NCI-H510A (cell line): ENCODE results near the gene CREB5.
"Not testable (repeated sequence)": the region's sequence is repeated elsewhere in the genome, so short reads cannot be mapped to it uniquely, and the experiment has no call there.

Experiments
- DNase-seq: peaks from one replicate; lab custom pipeline; 2025; lab: John Stamatoyannopoulos, UW

The CREB5 gene

DNA sequence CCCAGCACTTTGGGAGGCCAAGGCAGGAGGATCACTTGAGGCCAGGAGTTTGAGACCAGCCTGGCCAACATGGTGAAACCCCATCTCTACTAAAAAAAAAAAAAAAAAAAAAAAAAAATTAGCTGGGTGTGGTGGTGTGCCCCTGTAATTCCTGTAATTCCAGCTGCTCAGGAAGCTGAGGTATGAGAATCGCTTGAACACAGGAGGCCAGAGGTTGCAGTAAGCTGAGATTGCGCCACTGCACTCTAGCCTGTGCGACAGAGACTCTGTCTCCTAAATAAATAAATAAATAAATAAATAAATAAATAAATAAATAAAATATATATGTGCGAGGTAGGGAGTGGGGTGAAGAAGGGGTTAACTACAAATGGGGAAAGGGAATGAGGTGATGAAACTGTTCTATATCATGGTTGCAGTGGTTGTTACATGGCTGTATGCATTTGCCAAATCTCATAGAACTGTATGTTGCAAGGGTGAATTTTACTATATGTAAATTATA, 199.1 kb downstream of the CREB5 start:
- DNase-seq, result not testable (repeated sequence)

GRCh38 chr7:28613262-28613661, 200.9 kb downstream of the CREB5 start:
- no peak for DNase-seq

DNA sequence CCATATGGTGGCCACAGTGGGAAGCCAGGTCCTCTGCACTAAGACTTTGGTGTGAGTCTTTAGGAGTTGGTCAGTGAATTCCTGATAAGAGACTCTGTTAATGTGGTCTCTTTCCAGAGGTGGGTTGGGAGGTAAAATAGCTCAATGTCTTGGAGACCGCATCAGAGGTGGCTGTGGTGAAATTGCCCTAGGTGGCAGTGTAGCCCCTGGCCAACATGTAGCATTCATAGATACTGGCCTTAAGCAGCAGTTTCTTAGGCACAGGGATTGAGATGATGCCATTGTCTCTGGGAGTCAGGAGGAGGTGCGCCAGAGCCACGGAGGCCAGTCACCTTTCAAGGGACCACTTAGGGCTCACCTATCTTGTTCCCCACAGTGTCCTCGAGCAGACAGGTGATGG, 202.8 kb downstream of the CREB5 start:
- DNase-seq, result no peak

- no peak for DNase-seq
Observed at GRCh38 chr7:28617308-28617880, 205.1 kb downstream of the CREB5 start.

DNA sequence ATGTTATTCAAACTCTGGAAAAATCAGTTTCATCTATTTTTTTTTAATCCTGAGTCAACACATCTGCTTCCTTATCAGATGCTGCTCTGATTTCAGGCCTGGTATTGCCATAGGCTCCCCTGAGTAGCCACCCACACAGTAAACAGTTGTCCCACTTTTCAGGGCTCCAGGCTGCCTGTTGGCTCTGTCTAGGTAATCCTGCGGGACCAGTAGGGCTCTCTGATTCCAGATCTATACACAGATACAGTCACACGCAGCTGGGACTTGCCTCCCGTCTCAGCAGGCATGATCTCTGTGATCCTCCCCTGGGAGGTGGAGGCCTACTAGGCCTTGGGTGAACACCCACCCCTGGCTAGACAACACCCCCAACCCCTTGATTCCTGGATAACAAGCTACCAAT, 206.1 kb downstream of the CREB5 start:
- no peak for DNase-seq

DNA sequence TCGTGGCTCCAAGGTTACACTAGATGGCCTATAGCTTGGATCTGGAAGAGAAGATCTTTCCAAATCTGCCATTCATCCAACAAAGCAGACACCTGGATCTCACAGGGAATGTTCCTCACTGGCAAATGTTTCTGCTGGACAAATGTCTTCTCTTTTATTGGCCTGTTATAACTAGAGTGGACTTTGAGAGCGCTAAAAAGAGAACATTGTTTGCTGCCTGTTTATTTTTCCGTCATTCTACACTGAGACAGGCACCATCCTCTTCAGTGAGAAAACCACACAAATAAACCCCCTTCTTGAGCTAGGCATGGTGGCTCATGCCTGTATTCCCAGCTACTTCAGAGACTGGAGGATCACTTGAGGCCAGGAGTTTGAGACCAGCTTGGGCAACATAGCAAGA, 206.9 kb downstream of the CREB5 start:
- no peak for DNase-seq

GRCh38 chr7:28621369-28621841, 209.1 kb downstream of the CREB5 start:
- no peak for DNase-seq

DNA sequence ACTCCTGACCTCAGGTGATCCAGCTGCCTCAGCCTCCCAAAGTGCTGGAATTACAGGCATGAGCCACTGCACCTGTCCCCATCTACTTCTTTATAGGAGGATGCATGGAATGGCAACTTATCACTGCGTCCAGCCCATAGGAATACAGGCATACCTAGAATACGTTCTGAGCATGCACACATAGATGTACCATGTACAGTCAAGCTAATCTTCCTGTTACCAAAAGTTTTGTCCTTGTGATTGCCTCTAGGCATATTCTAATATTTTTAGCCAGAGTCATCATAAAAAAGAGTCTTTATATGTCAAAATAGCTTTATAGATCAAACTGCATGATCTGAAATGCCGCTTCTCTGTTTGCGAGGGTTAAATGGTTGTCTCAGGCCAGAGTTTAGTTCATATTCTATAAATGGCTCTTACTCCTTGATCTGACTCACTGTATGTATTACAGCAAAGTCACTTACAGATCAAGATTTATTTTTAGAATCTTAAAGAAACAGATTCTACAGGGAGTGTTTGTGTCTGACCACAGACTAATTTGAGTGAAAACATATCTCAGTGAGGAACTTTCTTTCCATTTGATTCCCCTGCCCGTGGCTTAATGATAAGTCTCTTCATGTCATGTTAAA, 210.9 kb downstream of the CREB5 start:
- no peak for DNase-seq

DNA sequence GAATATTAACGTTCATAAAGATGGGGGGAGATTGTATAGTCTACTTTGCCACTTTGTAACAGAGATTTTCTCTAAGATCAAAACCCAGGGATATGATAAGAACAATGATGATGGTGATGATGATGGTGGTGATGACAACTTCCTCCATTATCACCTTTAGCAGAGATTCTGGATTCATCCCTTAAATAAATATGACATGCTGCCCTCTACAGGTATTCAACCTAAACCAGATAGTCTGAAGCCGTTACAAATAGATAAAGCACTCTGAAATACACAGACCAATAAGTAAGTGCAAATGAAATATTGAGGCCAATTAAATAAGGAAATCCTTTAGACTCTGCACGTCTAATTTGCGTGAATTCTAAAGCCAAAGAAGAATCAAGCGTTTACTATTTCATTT, 211.5 kb downstream of the CREB5 start:
- DNase-seq, result no peak

- no peak for DNase-seq
Observed at GRCh38 chr7:28625432-28625831, 213.1 kb downstream of the CREB5 start.

DNA sequence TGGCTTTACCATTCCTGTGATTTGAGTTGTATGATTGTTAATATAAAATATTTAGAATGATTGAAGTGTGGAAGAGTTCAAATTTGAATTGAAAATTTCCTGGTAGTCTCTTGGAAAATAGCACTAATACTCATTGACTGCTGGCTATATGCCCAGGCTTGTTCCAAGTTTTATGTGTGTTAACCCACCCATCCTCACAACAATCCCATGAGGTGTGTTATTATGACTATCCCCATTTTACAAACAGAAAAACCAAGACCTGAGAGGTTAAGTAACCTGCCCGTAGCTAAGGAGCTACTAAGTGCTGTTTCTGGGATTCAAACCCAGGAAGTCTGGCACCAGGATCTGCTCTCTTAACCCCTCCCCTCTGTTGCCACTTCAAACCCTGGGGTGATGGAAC, 213.9 kb downstream of the CREB5 start:
- no peak for DNase-seq

- DNase-seq, result no peak
Observed at GRCh38 chr7:28626624-28627262, 214.4 kb downstream of the CREB5 start.

- DNase-seq, result no peak
Observed at GRCh38 chr7:28627263-28627653, 214.9 kb downstream of the CREB5 start.

DNA sequence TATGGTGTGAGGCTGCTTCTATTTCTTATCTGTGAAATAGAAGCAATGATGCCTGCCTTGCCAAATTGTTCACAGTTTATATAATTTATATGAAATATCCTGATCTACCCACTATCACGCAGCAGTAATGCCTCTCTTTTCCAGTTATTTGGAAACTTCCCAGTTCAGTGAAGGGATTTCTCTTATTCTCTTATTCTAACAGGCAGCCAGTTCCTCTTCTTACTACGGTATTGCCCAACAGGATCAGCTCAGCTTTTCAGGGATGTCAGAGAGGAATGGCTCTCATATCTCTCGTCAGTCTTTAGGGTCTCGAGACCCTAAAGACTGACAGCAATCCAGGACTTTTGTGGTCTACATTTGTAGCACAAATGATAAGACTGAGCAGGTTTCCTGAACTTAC, 215.6 kb downstream of the CREB5 start:
- no peak for DNase-seq

DNA sequence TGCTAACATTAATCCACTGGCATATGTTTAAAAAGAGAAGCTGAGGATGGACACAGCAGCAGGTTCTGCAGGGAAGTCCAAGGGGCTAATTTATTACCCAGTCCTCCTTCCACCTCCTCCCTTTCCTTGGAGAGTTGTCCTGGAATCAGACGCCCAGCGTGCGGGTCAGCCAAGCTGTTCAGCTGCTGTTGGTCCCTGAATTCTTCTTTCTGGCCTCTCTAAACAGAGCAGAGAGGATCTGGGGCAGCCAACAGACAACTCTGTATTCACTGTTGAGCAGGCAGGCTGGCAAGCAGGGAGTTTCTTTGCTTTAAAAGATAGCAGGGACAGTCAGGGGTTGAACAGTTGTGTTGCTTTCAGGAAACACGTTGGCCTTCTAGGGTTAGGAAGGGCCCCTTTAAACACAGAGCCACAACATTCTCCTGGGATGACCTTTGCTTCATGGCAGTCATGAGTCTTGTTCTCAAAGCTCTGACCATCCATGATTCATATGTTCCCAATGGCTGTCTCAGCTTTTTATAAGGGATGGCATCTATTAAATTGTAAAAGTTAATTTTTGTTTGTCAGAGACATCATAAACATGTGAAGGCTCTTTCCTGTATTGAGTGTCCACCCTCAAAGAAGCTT, 217.0 kb downstream of the CREB5 start:
- no peak for DNase-seq

GRCh38 chr7:28630350-28630749, 218.0 kb downstream of the CREB5 start:
- no peak for DNase-seq

GRCh38 chr7:28631995-28632394, 219.7 kb downstream of the CREB5 start:
- no peak for DNase-seq

GRCh38 chr7:28638914-28639313, 226.6 kb downstream of the CREB5 start:
- no peak for DNase-seq

DNA sequence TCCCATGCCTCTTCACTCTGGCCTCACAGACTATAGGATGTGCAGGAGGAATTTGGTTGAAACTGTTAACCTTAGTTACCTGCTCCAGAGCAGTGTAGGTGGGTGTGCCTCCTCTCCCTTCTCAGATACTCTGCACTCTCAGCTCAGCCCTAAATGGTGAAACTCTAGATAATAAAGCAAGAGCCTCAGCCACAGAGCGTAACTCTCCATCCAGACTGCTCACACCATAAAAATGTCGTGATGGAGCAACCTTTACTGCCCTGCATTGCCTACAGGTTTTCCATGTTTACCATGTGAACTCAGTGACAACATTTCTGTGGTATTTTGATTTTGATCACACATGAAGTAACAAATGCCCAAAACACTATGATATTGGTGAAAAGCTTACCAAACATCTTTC, 227.7 kb downstream of the CREB5 start:
- no peak for DNase-seq

GRCh38 chr7:28641752-28642545, 229.6 kb downstream of the CREB5 start:
- DNase-seq, result no peak

DNA sequence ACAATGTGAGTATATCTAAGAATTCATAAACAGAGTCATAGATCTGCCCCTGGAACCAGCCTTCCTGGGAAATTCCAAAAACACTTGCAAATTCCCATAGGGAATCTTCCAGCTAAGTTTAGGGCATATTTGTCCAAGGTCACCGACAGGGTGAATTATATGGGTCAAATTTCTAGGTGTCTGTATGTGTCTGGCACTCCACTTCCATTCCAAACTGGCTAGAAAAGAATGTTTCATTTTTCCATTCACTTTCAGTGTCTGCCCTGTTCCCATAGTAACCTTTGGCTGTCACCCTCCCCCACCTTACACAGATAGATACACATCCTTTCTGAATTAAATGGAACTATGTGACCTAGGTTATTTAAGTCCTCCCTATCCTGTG, 230.9 kb downstream of the CREB5 start:
- no peak for DNase-seq
